Measurements from ENCODE around the gene FOXA2. TPM values are rescaled to one million over a fixed set of nuclear protein-coding genes. Genes with fewer than 3 reads are reported as not detected.

FOXA2 gene
- total and polyA plus RNA-seq, 2 experiments from 2014 or later: 0.24 TPM; not detected in 1

GRCh38 chr20:22531056-22531615 is 53.2 kb downstream of the FOXA2 start:
- Histone ChIP-seq H3K27me3 (no peaks in the 10 kb centered on the region), H3K9me3 (ENCODE audit: low read depth) (no peaks in the 10 kb centered on the region), H3K36me3 (no peaks in the 10 kb centered on the region), H3K4me3 (no peak overlapping the region), H3K4me1 (ENCODE audit: low read depth) (no peaks in the 10 kb centered on the region), H3K27ac (no peak overlapping the region)
- TF ChIP-seq CTCF (IDR thresholded peaks at IDR 0.05; ENCODE audit: low read depth, low read length): no peak
- no peak for DNase-seq (ENCODE audit: low read depth in 1 of 2, low spot score in 1 of 2)

Measured in cardiac muscle cell (in vitro differentiated cells and primary cell).